ENCODE results near the gene SCN1B. TPM values are rescaled to one million over a fixed set of nuclear protein-coding genes. Genes with fewer than 3 reads are reported as not detected.

Gene SCN1B
- total and polyA plus RNA-seq, 2 of the 13 experiments (the other 11 are each of a cell fraction or from before 2014, with no cell fraction given), result 2.7 to 20.1 TPM

GRCh38 chr19:35042954-35043604 is 12.8 kb downstream of the SCN1B start (continued):
- TF ChIP-seq ARID3A (IDR thresholded peaks at IDR 0.05; ENCODE audit: low read depth, low read length) (no peak), ZNF629 (CRISPR knock-in tag; conservative IDR thresholded peaks at IDR 0.05) (peak; percentile 73), KLF12 (CRISPR knock-in tag; IDR thresholded peaks at IDR 0.05; ENCODE audit: borderline replicate concordance) (0 out of 2 replicates have a peak, but pooled peaks have one; percentile 51), ZNF724P (CRISPR knock-in tag; IDR thresholded peaks at IDR 0.05; ENCODE audit: borderline replicate concordance) (0 out of 2 replicates have a peak, but pooled peaks have one; percentile 51), HNF4A (CRISPR knock-in tag; IDR thresholded peaks at IDR 0.05) (peak; percentile 67), ZNF687 (CRISPR knock-in tag; IDR thresholded peaks at IDR 0.05) (peak; percentile 53), ZNF614 (CRISPR knock-in tag; IDR thresholded peaks at IDR 0.05; ENCODE audit: borderline replicate concordance) (peak; percentile 69; the same call in 1 of the 2 replicates), ZBTB20 (CRISPR knock-in tag; IDR thresholded peaks at IDR 0.05; ENCODE audit: borderline replicate concordance, low read depth) (peak; percentile 42; the same call in 1 of the 2 replicates), MEIS2 (CRISPR knock-in tag; IDR thresholded peaks at IDR 0.05) (peak; percentile 20; the same call in 1 of the 2 replicates), TEAD3 (CRISPR knock-in tag; optimal IDR thresholded peaks at IDR 0.05; ENCODE audit: borderline replicate concordance) (peak; percentile 33), STAG1 (CRISPR knock-in tag; IDR thresholded peaks at IDR 0.05) (0 out of 2 replicates have a peak, but pooled peaks have one; percentile 1), CEBPG (CRISPR knock-in tag; IDR thresholded peaks at IDR 0.05) (no peak), SNAPC5 (CRISPR knock-in tag; IDR thresholded peaks at IDR 0.05; ENCODE audit: borderline replicate concordance) (no peak), NCOR1 (IDR thresholded peaks at IDR 0.05; ENCODE audit: borderline replicate concordance, low read length) (no peak), CENPT (CRISPR knock-in tag; IDR thresholded peaks at IDR 0.05; ENCODE audit: low read depth) (no peak)
- TF ChIP-seq, protein P1, sequence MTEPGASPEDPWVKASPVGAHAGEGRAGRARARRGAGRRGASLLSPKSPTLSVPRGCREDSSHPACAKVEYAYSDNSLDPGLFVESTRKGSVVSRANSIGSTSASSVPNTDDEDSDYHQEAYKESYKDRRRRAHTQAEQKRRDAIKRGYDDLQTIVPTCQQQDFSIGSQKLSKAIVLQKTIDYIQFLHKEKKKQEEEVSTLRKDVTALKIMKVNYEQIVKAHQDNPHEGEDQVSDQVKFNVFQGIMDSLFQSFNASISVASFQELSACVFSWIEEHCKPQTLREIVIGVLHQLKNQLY (CRISPR knock-in tag; IDR thresholded peaks at IDR 0.05), result no peak
- TF ChIP-seq, protein P2, sequence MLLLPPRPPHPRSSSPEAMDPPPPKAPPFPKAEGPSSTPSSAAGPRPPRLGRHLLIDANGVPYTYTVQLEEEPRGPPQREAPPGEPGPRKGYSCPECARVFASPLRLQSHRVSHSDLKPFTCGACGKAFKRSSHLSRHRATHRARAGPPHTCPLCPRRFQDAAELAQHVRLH (CRISPR knock-in tag; IDR thresholded peaks at IDR 0.05; ENCODE audit: borderline replicate concordance, low read depth), result 0 out of 2 replicates have a peak, but pooled peaks have one; percentile 26
- TF ChIP-seq, protein P3, sequence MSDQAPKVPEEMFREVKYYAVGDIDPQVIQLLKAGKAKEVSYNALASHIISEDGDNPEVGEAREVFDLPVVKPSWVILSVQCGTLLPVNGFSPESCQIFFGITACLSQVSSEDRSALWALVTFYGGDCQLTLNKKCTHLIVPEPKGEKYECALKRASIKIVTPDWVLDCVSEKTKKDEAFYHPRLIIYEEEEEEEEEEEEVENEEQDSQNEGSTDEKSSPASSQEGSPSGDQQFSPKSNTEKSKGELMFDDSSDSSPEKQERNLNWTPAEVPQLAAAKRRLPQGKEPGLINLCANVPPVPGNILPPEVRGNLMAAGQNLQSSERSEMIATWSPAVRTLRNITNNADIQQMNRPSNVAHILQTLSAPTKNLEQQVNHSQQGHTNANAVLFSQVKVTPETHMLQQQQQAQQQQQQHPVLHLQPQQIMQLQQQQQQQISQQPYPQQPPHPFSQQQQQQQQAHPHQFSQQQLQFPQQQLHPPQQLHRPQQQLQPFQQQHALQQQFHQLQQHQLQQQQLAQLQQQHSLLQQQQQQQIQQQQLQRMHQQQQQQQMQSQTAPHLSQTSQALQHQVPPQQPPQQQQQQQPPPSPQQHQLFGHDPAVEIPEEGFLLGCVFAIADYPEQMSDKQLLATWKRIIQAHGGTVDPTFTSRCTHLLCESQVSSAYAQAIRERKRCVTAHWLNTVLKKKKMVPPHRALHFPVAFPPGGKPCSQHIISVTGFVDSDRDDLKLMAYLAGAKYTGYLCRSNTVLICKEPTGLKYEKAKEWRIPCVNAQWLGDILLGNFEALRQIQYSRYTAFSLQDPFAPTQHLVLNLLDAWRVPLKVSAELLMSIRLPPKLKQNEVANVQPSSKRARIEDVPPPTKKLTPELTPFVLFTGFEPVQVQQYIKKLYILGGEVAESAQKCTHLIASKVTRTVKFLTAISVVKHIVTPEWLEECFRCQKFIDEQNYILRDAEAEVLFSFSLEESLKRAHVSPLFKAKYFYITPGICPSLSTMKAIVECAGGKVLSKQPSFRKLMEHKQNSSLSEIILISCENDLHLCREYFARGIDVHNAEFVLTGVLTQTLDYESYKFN (CRISPR knock-in tag; conservative IDR thresholded peaks at IDR 0.05), result peak; percentile 17; the same call in 1 of the 2 replicates
